Hematopoietic multipotent progenitor cell treated with erythropoietin and hydrocortisone succinate and interleukin-3 and kit ligand, for 4 days (in vitro differentiated cells): Measurements from ENCODE around the gene LAMA5.

Experiments
- DNase-seq: peaks from one replicate; pipeline ENCODE4 v3.0.0-alpha.2; 2015

Gene LAMA5

GRCh38 chr20:62367136-62367632, at the start of gene LAMA5:
Gene LAMA5, minus strand, starts transcription at chr20:62367312. Its CDS starts 67 bp downstream, at chr20:62367245.
- peak; percentile 64 for DNase-seq

GRCh38 chr20:62415354-62416111, 48.4 kb upstream of the LAMA5 start:
- no peak for DNase-seq

GRCh38 chr20:62413896-62414481, 46.9 kb upstream of the LAMA5 start:
- peak; percentile 33 for DNase-seq

- DNase-seq, result no peak
Measured at GRCh38 chr20:62413025-62413570, 46.0 kb upstream of the LAMA5 start.

GRCh38 chr20:62412194-62413024, 45.3 kb upstream of the LAMA5 start:
- no peak for DNase-seq

GRCh38 chr20:62411479-62412193, 44.5 kb upstream of the LAMA5 start:
- DNase-seq, result no peak

GRCh38 chr20:62410746-62411478, 43.8 kb upstream of the LAMA5 start:
- no peak for DNase-seq

GRCh38 chr20:62409931-62410745, 43.0 kb upstream of the LAMA5 start:
- peak; percentile 77 for DNase-seq

- DNase-seq, result no peak
Measured at GRCh38 chr20:62409086-62409853, 42.2 kb upstream of the LAMA5 start.

- DNase-seq, result no peak
Measured at GRCh38 chr20:62408640-62409039, 41.5 kb upstream of the LAMA5 start.

- no peak for DNase-seq
Measured at GRCh38 chr20:62408055-62408454, 40.9 kb upstream of the LAMA5 start.

- DNase-seq, result peak; percentile 98
Measured at GRCh38 chr20:62407221-62407992, 40.3 kb upstream of the LAMA5 start, which contains the start of gene CABLES2. Gene CABLES2, minus strand, starts transcription at chr20:62407285. Its CDS starts 9 bp downstream, at chr20:62407276.

GRCh38 chr20:62406635-62407176, 39.6 kb upstream of the LAMA5 start:
- DNase-seq, result no peak

GRCh38 chr20:62405981-62406513, 38.9 kb upstream of the LAMA5 start:
- DNase-seq, result no peak

- DNase-seq, result peak; percentile 46
Measured at GRCh38 chr20:62405108-62405980, 38.2 kb upstream of the LAMA5 start.

- DNase-seq, result no peak
Measured at GRCh38 chr20:62404761-62405107, 37.6 kb upstream of the LAMA5 start.

GRCh38 chr20:62404112-62404665, 37.1 kb upstream of the LAMA5 start:
- DNase-seq, result no peak
